Parathyroid adenoma (tissue), 2 donors: Measurements from ENCODE around the gene EEPD1.

Experiments used
- H2AFZ ChIP-seq: fragments of 300-600 bp; sonication (generic); one replicate; pipeline ENCODE4 v1.7.0; 2017; ENCODE audit warnings: antibody characterized with exemption, mild to moderate bottlenecking
- H3K27ac ChIP-seq: fragments of 300-600 bp; sonication (generic); one replicate; pipeline ENCODE4 v1.7.0; 2017
- H3K27me3 ChIP-seq: fragments of 300-600 bp; sonication (generic); one replicate; pipeline ENCODE4 v1.7.0; 2017; ENCODE audit warnings: low read length; ENCODE audit not compliant: control insufficient read depth, insufficient read depth
- H3K36me3 ChIP-seq: fragments of 300-600 bp; sonication (generic); one replicate; pipeline ENCODE4 v1.7.0; 2017; ENCODE audit warnings: low read length; ENCODE audit not compliant: control insufficient read depth, insufficient read depth
- H3K4me1 ChIP-seq: fragments of 300-600 bp; sonication (generic); one replicate; pipeline ENCODE4 v1.7.0; 2017; ENCODE audit warnings: control low read depth
- H3K4me2 ChIP-seq: fragments of 300-600 bp; sonication (generic); one replicate; pipeline ENCODE4 v1.7.0; 2017; ENCODE audit warnings: low read length
- H3K4me3 ChIP-seq: fragments of 300-600 bp; sonication (generic); one replicate; pipeline ENCODE4 v1.7.0; 2017; ENCODE audit warnings: low read depth, low read length
- H3K79me2 ChIP-seq: fragments of 300-600 bp; sonication (generic); one replicate; pipeline ENCODE4 v1.7.0; 2017; ENCODE audit warnings: control low read depth
- H3K9ac ChIP-seq: fragments of 300-600 bp; sonication (generic); one replicate; pipeline ENCODE4 v1.7.0; 2017; ENCODE audit warnings: mild to moderate bottlenecking
- H3K9me3 ChIP-seq: fragments of 300-600 bp; sonication (generic); one replicate; pipeline ENCODE4 v1.7.0; 2017; ENCODE audit warnings: low read length; ENCODE audit not compliant: control insufficient read depth
- CTCF ChIP-seq: fragments of 300-600 bp; sonication (generic); IDR thresholded peaks from one replicate; pipeline ENCODE4 v1.7.0; 2017; ENCODE audit warnings: antibody characterized with exemption, mild to moderate bottlenecking
- donor health status: primary hyperparathyroidism.

Gene EEPD1

GRCh38 chr7:36198854-36199266 lies 45.8 kb downstream of the EEPD1 start:
- Histone ChIP-seq H3K79me2 (no peaks in the 10 kb centered on the region), H2AFZ (no peak overlapping the region), H3K9ac (no peak overlapping the region), H3K36me3 (no peaks in the 10 kb centered on the region), H3K4me1 (peaks cover 7% of the 10 kb centered on the region), H3K4me2 (no peak overlapping the region), H3K27me3 (no peaks in the 10 kb centered on the region), H3K27ac (no peak overlapping the region), H3K9me3 (no peaks in the 10 kb centered on the region), H3K4me3 (no peak overlapping the region)
- TF ChIP-seq CTCF = no peak

GRCh38 chr7:36199329-36199728 lies 46.3 kb downstream of the EEPD1 start:
- Histone ChIP-seq H3K4me2 (no peak overlapping the region), H3K9me3 (no peaks in the 10 kb centered on the region), H3K36me3 (no peaks in the 10 kb centered on the region), H3K4me3 (no peak overlapping the region), H2AFZ (no peak overlapping the region), H3K79me2 (no peaks in the 10 kb centered on the region), H3K4me1 (peaks cover 7% of the 10 kb centered on the region), H3K9ac (no peak overlapping the region), H3K27me3 (no peaks in the 10 kb centered on the region), H3K27ac (no peak overlapping the region)
- no peak for TF ChIP-seq CTCF

GRCh38 chr7:36201122-36201723 lies 48.2 kb downstream of the EEPD1 start:
- TF ChIP-seq CTCF = no peak
- Histone ChIP-seq H3K4me2 (no peak overlapping the region), H3K79me2 (no peaks in the 10 kb centered on the region), H2AFZ (no peak overlapping the region), H3K27ac (no peak overlapping the region), H3K4me3 (no peak overlapping the region), H3K27me3 (no peaks in the 10 kb centered on the region), H3K9ac (no peak overlapping the region), H3K36me3 (no peaks in the 10 kb centered on the region), H3K9me3 (no peaks in the 10 kb centered on the region), H3K4me1 (peaks cover 7% of the 10 kb centered on the region)

GRCh38 chr7:36202398-36202797 lies 49.3 kb downstream of the EEPD1 start:
- Histone ChIP-seq H3K4me3 (no peak overlapping the region), H3K9ac (no peak overlapping the region), H3K4me1 (peaks cover 12% of the 10 kb centered on the region), H3K9me3 (no peaks in the 10 kb centered on the region), H3K36me3 (no peaks in the 10 kb centered on the region), H3K27ac (no peak overlapping the region), H2AFZ (no peak overlapping the region), H3K79me2 (no peaks in the 10 kb centered on the region), H3K27me3 (no peaks in the 10 kb centered on the region), H3K4me2 (no peak overlapping the region)
- TF ChIP-seq CTCF = no peak

GRCh38 chr7:36203071-36203790 lies 50.2 kb downstream of the EEPD1 start:
- H3K36me3 ChIP-seq = no peaks in the 10 kb centered on the region
- no peak overlapping the region for H3K4me3 ChIP-seq
- no peaks in the 10 kb centered on the region for H3K27me3 ChIP-seq
- no peak overlapping the region for H3K9ac ChIP-seq
- H3K79me2 ChIP-seq = no peaks in the 10 kb centered on the region
- TF ChIP-seq CTCF = no peak
- no peak overlapping the region for H3K27ac ChIP-seq
- H3K9me3 ChIP-seq = no peaks in the 10 kb centered on the region
- no peak overlapping the region for H2AFZ ChIP-seq
- peaks cover 18% of the 10 kb centered on the region for H3K4me1 ChIP-seq
- H3K4me2 ChIP-seq = no peak overlapping the region
